Endodermal cell (in vitro differentiated cells): Measurements from ENCODE around the gene C6orf52. TPM values are rescaled to one million over a fixed set of nuclear protein-coding genes. Genes with fewer than 3 reads are reported as not detected.

Experiments
- DNase-seq: peaks from one replicate; pipeline ENCODE4 v3.0.0-alpha.2; 2017
- H3K27ac ChIP-seq: 2 replicates; pipeline ENCODE4 v1.5.1; 2013; ENCODE audit warnings: mild to moderate bottlenecking, low read depth, low read length, moderate library complexity
- H3K27me3 ChIP-seq: 2 replicates; pipeline ENCODE4 v1.6.1; 2013; ENCODE audit warnings: mild to moderate bottlenecking, low read length, moderate library complexity; ENCODE audit not compliant: insufficient read depth, control insufficient read depth, poor library complexity, severe bottlenecking
- H3K36me3 ChIP-seq: 2 replicates; pipeline ENCODE4 v1.7.0; 2013; ENCODE audit warnings: mild to moderate bottlenecking, low read length, moderate library complexity; ENCODE audit not compliant: control insufficient read depth, insufficient read depth
- H3K4me1 ChIP-seq: one replicate; pipeline ENCODE4 v1.7.0; 2013; ENCODE audit warnings: low read length; ENCODE audit not compliant: control insufficient read depth, insufficient read depth
- H3K4me3 ChIP-seq: 2 replicates; pipeline ENCODE4 v1.5.1; 2013; ENCODE audit warnings: mild to moderate bottlenecking, low read length, moderate library complexity
- H3K9ac ChIP-seq: 2 replicates; pipeline ENCODE4 v1.6.1; 2013; ENCODE audit warnings: mild to moderate bottlenecking, low read length, moderate library complexity; ENCODE audit not compliant: poor library complexity, severe bottlenecking; ENCODE audit errors: extremely low read depth
- H3K9me3 ChIP-seq: 2 replicates; pipeline ENCODE4 v1.6.1; 2013; ENCODE audit warnings: mild to moderate bottlenecking, low read length, moderate library complexity; ENCODE audit not compliant: control insufficient read depth
- H3K27ac Mint-ChIP-seq: 2 replicates; pipeline ENCODE4 v1.8.0; 2020; ENCODE audit warnings: mixed read lengths
- H3K27me3 Mint-ChIP-seq: 2 replicates; pipeline ENCODE4 v1.8.0; 2021; ENCODE audit warnings: mild to moderate bottlenecking, mixed read lengths; ENCODE audit not compliant: insufficient read depth
- H3K36me3 Mint-ChIP-seq: 2 replicates; pipeline ENCODE4 v1.8.0; 2020; ENCODE audit warnings: low read depth, mixed read lengths
- H3K4me1 Mint-ChIP-seq: 2 replicates; pipeline ENCODE4 v1.8.0; 2020; ENCODE audit warnings: mixed read lengths
- H3K4me3 Mint-ChIP-seq: 2 replicates; pipeline ENCODE4 v1.8.0; 2020; ENCODE audit warnings: mild to moderate bottlenecking, moderate library complexity, mixed read lengths
- H3K9me3 Mint-ChIP-seq: 2 replicates; pipeline ENCODE4 v1.8.0; 2020; ENCODE audit warnings: mild to moderate bottlenecking, mixed read lengths
- CTCF ChIP-seq: fragments of 200-600 bp; sonication (generic); conservative IDR thresholded peaks from 2 replicates; pipeline ENCODE4 v1.5.0; 2021; ENCODE audit warnings: antibody characterized with exemption, mild to moderate bottlenecking
- WGBS, 2 experiments: methylation state at CpG; one replicate each; pipeline versions ENCODE4 v1.1.5 to v1.1.7; 2013; ENCODE audit warnings: missing lambda C conversion rate in 2 of 2, mixed read lengths in 1 of 2; ENCODE audit not compliant: insufficient coverage in 1 of 2, insufficient read length in 1 of 2; 5-methylcytosine and 5-hydroxymethylcytosine counted together
- total RNA-seq, 2 donors: library from RNA; stranded (reverse); fragmentation: NEBNext Ultra II Directional in 1 of 2; extraction: Animal tissue kit (Norgen Biotek cat#: 25700) in 1 of 2; gene quantifications; 2 replicates in 1 of 2; 3 replicates in 1 of 2; pipeline ENCODE4 v1.2.1, GENCODE V29; 2021

Gene C6orf52
- total RNA-seq, 2 donors from 2014 or later = 1.7 to 1.9 TPM

GRCh38 chr6:10640412-10640811, 54.0 kb downstream of the C6orf52 start:
- no peaks in the 10 kb centered on the region for H3K4me1 Mint-ChIP-seq
- no peak for TF ChIP-seq CTCF
- H3K9me3 ChIP-seq = no peaks in the 10 kb centered on the region
- peaks cover 11% of the 10 kb centered on the region for H3K9me3 Mint-ChIP-seq
- H3K4me3 Mint-ChIP-seq = no peak overlapping the region
- H3K36me3 Mint-ChIP-seq = no peaks in the 10 kb centered on the region
- no peak overlapping the region for H3K27ac ChIP-seq
- no peaks in the 10 kb centered on the region for H3K27me3 ChIP-seq
- no peak overlapping the region for H3K9ac ChIP-seq
- no peaks in the 10 kb centered on the region for H3K4me1 ChIP-seq
- DNase-seq = no peak
- no peak overlapping the region for H3K27ac Mint-ChIP-seq
- 90 to 93% methylated on average over 6 to 8 of the region's 8 CpGs for WGBS, 2 experiments
- H3K4me3 ChIP-seq = no peak overlapping the region
- no peaks in the 10 kb centered on the region for H3K36me3 ChIP-seq
- H3K27me3 Mint-ChIP-seq = peaks cover 2% of the 10 kb centered on the region

- Histone ChIP-seq H3K4me1 (no peaks in the 10 kb centered on the region), H3K9me3 (no peaks in the 10 kb centered on the region), H3K4me3 (no peak overlapping the region), H3K27me3 (no peaks in the 10 kb centered on the region), H3K36me3 (no peaks in the 10 kb centered on the region), H3K27ac (no peak overlapping the region), H3K9ac (no peak overlapping the region)
- peaks cover 5% of the 10 kb centered on the region for H3K36me3 Mint-ChIP-seq
- WGBS, 2 experiments = 88 to 100% methylated on average over 1 of the region's 1 CpG
- TF ChIP-seq CTCF = no peak
- peaks cover 6% of the 10 kb centered on the region for H3K9me3 Mint-ChIP-seq
- no peaks in the 10 kb centered on the region for H3K27me3 Mint-ChIP-seq
- DNase-seq = no peak
- no peak overlapping the region for H3K27ac Mint-ChIP-seq
- H3K4me3 Mint-ChIP-seq = no peak overlapping the region
- no peaks in the 10 kb centered on the region for H3K4me1 Mint-ChIP-seq
These were observed 61.2 kb downstream of the C6orf52 start for GRCh38 chr6:10633216-10633615.

GRCh38 chr6:10630178-10630577, 64.2 kb downstream of the C6orf52 start:
- Histone ChIP-seq H3K9me3 (no peaks in the 10 kb centered on the region), H3K27ac (no peak overlapping the region), H3K27me3 (no peaks in the 10 kb centered on the region), H3K36me3 (peaks cover 24% of the 10 kb centered on the region), H3K4me1 (no peaks in the 10 kb centered on the region), H3K9ac (no peak overlapping the region), H3K4me3 (no peak overlapping the region)
- Mint-ChIP-seq H3K4me1 (peaks cover 8% of the 10 kb centered on the region), H3K36me3 (peaks cover 17% of the 10 kb centered on the region), H3K27me3 (no peaks in the 10 kb centered on the region), H3K27ac (no peak overlapping the region), H3K9me3 (no peaks in the 10 kb centered on the region), H3K4me3 (no peak overlapping the region)
- DNase-seq = no peak
- 97% methylated on average over 1 of the region's 1 CpG; no CpG with 5 or more reads in 1 of the 2 experiments for WGBS, 2 experiments
- no peak for TF ChIP-seq CTCF
